Measurements from ENCODE around the gene DLST. TPM values are rescaled to one million over a fixed set of nuclear protein-coding genes. Genes with fewer than 3 reads are reported as not detected.
A peak's percentile ranks its signal among the peaks of the same experiment; 100 is the strongest.

Gene DLST
- total RNA-seq = 73.1 and 90.4 TPM in 2 replicates

DNA sequence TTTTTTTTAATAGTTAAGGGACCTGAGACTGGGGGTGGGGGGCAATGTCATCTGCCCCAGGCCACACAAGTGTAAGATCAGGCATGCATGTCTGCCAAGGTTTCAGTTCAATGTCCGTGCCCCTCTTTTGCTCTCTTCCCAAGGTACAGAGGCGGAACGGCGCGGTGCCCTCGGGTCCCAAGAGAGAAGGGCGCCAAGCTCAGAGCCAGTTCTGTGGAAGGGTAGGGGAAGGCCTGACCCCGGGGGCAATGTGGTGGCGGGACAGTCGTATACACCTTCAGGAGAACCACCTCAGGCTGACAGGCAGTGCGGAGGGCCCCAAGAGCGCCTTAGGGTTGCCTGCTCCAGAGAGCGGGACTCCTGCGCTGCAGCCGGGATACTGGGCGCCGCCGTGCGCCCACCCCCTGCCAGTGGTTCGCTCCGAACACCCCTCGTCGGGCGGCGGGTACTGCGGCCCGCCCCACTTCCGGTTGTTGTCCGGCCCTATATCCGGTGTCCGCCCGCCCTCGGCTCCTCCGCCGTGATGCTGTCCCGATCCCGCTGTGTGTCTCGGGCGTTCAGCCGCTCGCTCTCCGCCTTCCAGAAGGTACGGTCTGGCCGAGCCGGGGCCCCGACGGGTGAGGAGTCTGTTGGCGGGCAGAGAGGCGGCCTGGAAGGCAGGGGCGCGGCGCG lies at the start of gene DLST:
TSS of gene DLST (plus strand) at position 486 of the 672 bp plus-strand sequence. CDS start at position 524, 38 bp downstream.
- POLR2A ChIA-PET = interaction anchor here (0.5 to 2.5 kb wide), 8 partner anchors 12 to 641 kb away, joined by 3 to 15 read pairs (median 4); partner anchors contain the start of gene BATF
- ATAC-seq (ENCODE audit: low read depth) = peak; percentile 86
- peaks cover 36% of the 10 kb centered on the region for H3K36me3 Mint-ChIP-seq (ENCODE audit: low read depth)
- intact Hi-C loops (cut with micrococcal nuclease) = loop anchor here (1.0 to 2.0 kb wide), 8 partner anchors 23 to 780 kb away; partner anchors contain the start of genes ABCD4, EIF2B2, ISCA2 and NPC2
- H3K27me3 Mint-ChIP-seq = no peaks in the 10 kb centered on the region
- peak; percentile 88 for DNase-seq
- CTCF ChIA-PET = interaction anchor here (0.8 to 8.9 kb wide), 4 partner anchors 21 to 118 kb away, joined by 4 to 58 read pairs (median 10); no protein-coding TSS in a partner anchor
- H3K4me1 Mint-ChIP-seq = peaks cover 53% of the 10 kb centered on the region
- peak within 1 kb of the TSS; percentile 99 for H3K4me3 Mint-ChIP-seq
- peak within 1 kb of the TSS; percentile 97 for H3K27ac Mint-ChIP-seq
- TF ChIP-seq, protein P1, sequence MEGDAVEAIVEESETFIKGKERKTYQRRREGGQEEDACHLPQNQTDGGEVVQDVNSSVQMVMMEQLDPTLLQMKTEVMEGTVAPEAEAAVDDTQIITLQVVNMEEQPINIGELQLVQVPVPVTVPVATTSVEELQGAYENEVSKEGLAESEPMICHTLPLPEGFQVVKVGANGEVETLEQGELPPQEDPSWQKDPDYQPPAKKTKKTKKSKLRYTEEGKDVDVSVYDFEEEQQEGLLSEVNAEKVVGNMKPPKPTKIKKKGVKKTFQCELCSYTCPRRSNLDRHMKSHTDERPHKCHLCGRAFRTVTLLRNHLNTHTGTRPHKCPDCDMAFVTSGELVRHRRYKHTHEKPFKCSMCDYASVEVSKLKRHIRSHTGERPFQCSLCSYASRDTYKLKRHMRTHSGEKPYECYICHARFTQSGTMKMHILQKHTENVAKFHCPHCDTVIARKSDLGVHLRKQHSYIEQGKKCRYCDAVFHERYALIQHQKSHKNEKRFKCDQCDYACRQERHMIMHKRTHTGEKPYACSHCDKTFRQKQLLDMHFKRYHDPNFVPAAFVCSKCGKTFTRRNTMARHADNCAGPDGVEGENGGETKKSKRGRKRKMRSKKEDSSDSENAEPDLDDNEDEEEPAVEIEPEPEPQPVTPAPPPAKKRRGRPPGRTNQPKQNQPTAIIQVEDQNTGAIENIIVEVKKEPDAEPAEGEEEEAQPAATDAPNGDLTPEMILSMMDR (IDR thresholded peaks at IDR 0.05) = no peak
- H3K9me3 Mint-ChIP-seq = no peaks in the 10 kb centered on the region

DNA sequence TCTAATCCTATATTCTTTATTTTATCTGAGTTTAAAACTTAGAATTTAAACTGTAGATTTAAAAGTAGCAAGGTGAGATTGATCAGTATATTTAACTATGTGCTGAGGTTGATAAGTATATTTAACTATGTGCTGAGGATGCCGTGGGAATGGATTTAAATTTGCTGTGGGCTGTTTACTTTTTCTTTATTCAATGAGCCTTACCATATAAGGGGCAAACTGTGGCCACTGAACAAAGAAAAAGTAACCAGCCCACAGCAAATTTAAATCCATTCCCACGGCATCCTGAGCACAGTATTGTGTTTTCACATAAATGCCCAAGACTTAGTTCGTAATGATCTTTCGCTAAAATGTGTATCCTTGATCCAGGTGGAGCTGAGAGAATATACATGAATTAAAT lies 48.9 kb upstream of the DLST start:
- intact Hi-C loops (cut with micrococcal nuclease) = no loop called here
- POLR2A ChIA-PET = no interaction called here
- ATAC-seq (ENCODE audit: low read depth) = no peak

DNA sequence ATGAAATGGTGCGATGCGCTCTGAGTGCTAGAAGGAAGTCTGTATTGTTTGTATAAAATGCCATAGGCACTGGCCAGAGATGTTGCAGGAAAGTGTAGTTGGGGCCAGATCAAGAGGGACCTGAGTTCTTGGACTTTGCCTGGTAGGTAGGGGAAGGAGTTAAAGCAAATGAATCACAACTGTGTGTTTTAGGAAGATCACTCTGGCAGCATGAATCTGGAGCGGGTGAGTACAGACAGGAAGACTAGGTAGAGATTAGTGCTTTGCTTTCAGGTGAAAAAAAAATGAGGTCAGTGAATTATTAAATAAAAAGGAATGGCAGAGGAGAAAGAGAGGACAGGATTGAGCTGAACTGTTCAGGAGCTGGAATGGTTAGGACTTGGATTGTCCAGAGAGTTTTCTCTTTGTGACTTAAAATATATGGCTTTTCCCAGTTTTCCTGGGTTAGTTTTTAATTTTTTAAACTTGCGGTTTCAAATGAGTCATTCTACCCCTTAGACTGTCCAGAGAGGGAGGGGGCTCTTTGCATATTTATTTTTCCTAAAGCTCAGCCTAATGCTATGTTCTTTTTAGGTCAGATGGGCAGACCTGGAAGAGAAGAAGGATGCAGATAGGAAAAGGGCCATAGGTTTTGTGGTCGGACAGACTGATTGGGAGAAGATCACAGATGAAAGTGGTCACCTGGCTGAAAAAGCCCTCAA lies 46.9 kb upstream of the DLST start:
- ChIA-PET POLR2A (interaction anchor here (1.1 to 3.9 kb wide), 4 partner anchors 11 to 47 kb away, joined by 3 to 13 read pairs (median 4); partner anchors contain the start of gene DLST), CTCF (interaction anchor here (1.0 to 2.4 kb wide), 4 partner anchors 25 to 71 kb away, joined by 3 to 14 read pairs (median 4); no protein-coding TSS in a partner anchor)
- Mint-ChIP-seq H3K27ac (peak overlapping the region; percentile 94), H3K4me1 (peaks cover 52% of the 10 kb centered on the region), H3K9me3 (no peaks in the 10 kb centered on the region), H3K27me3 (no peaks in the 10 kb centered on the region), H3K4me3 (no peak overlapping the region), H3K36me3 (ENCODE audit: low read depth) (peaks cover 24% of the 10 kb centered on the region)
- DNase-seq (no peak), ATAC-seq (ENCODE audit: low read depth) (no peak)
- TF ChIP-seq, protein P1 (IDR thresholded peaks at IDR 0.05) = no peak
- intact Hi-C loops (cut with micrococcal nuclease) = no loop called here

More for the DNA sequence above, 48.9 kb upstream of the DLST start:
- no peaks in the 10 kb centered on the region for H3K9me3 Mint-ChIP-seq
- H3K4me1 Mint-ChIP-seq = peaks cover 36% of the 10 kb centered on the region
- H3K27ac Mint-ChIP-seq = no peak overlapping the region
- DNase-seq = no peak
- H3K27me3 Mint-ChIP-seq = no peaks in the 10 kb centered on the region
- CTCF ChIA-PET = no interaction called here
- H3K36me3 Mint-ChIP-seq (ENCODE audit: low read depth) = peaks cover 39% of the 10 kb centered on the region
- no peak overlapping the region for H3K4me3 Mint-ChIP-seq
- TF ChIP-seq, protein P1 (IDR thresholded peaks at IDR 0.05) = no peak

DNA sequence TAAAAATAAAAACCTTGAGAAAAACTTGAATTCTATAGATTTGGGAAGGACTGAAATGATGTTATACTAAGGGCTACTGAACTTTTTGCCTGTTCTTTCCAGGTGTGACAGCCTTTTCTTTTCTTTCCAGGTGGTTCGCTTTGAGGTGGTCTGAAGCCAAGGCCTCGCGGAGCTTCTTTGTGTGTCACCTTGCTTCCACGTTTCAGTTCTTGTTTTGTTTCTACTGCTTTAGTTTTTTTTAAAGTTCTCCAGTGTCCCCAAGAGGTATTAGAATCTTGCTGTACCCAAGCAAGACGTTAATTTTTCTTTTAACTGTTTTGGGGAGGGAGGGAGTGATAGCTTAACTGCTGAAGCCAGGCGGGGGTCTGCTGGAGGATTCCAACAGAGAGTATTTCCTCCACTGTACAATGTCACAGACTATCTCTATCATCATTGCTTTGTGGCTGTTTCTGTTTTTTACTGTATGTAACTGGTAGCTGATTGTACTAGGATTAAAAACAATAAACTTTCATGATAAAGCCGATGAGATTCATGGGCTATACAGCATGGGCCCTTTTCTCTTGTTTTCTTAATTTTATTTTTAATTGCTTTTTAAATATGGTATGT lies 46.0 kb upstream of the DLST start:
- Mint-ChIP-seq H3K4me3 (peak overlapping the region; percentile 65), H3K9me3 (no peaks in the 10 kb centered on the region), H3K4me1 (peaks cover 59% of the 10 kb centered on the region), H3K27ac (peak overlapping the region; percentile 94), H3K36me3 (ENCODE audit: low read depth) (peaks cover 15% of the 10 kb centered on the region), H3K27me3 (no peaks in the 10 kb centered on the region)
- TF ChIP-seq, protein P1 (IDR thresholded peaks at IDR 0.05) = no peak
- intact Hi-C loops (cut with micrococcal nuclease) = no loop called here
- ATAC-seq (ENCODE audit: low read depth) (peak; percentile 70), DNase-seq (no peak)
- ChIA-PET CTCF (interaction anchor here (1.0 to 2.4 kb wide), 5 partner anchors 13 to 70 kb away, joined by 3 to 14 read pairs (median 4); no protein-coding TSS in a partner anchor), POLR2A (interaction anchor here (0.5 to 3.9 kb wide), 8 partner anchors 10 to 72 kb away, joined by 3 to 13 read pairs (median 3); partner anchors contain the start of genes DLST and YLPM1)

Measured in activated B cell treated with CpG ODN at 0.5 μM for 24 hours (primary cell).